ENCODE data around the gene GPR39.

GPR39 gene

GRCh38 chr2:132680544-132680943 lies 263.9 kb downstream of the GPR39 start:
- ATAC-seq (ENCODE audit: low read depth) (no peak), DNase-seq (ENCODE audit: low spot score in 2 of 2) (no peak)
- no peaks in the 10 kb centered on the region for H3K4me1 Mint-ChIP-seq
- no peak overlapping the region for H3K27ac Mint-ChIP-seq
- peaks cover 3% of the 10 kb centered on the region for H3K27me3 Mint-ChIP-seq
- no peaks in the 10 kb centered on the region for H3K36me3 Mint-ChIP-seq
- H3K4me3 Mint-ChIP-seq: no peak overlapping the region
- no peaks in the 10 kb centered on the region for H3K9me3 Mint-ChIP-seq

- ATAC-seq (ENCODE audit: low read depth) (no peak), DNase-seq (ENCODE audit: low spot score in 2 of 2) (no peak)
- no peaks in the 10 kb centered on the region for H3K9me3 Mint-ChIP-seq
- peaks cover 1% of the 10 kb centered on the region for H3K27me3 Mint-ChIP-seq
- no peaks in the 10 kb centered on the region for H3K4me1 Mint-ChIP-seq
- no peaks in the 10 kb centered on the region for H3K36me3 Mint-ChIP-seq
- no peak overlapping the region for H3K4me3 Mint-ChIP-seq
- H3K27ac Mint-ChIP-seq: no peak overlapping the region
Measured at GRCh38 chr2:132681766-132682165, 265.2 kb downstream of the GPR39 start.

- H3K27me3 Mint-ChIP-seq: peaks cover 6% of the 10 kb centered on the region
- no peak for ATAC-seq (ENCODE audit: low read depth)
- no peak overlapping the region for H3K27ac Mint-ChIP-seq
- H3K4me3 Mint-ChIP-seq: no peak overlapping the region
- H3K9me3 Mint-ChIP-seq: no peaks in the 10 kb centered on the region
- H3K4me1 Mint-ChIP-seq: no peaks in the 10 kb centered on the region
- no peaks in the 10 kb centered on the region for H3K36me3 Mint-ChIP-seq
- no peak for DNase-seq (ENCODE audit: low spot score in 2 of 2)
Measured at GRCh38 chr2:132690664-132691303, 274.2 kb downstream of the GPR39 start.

DNA sequence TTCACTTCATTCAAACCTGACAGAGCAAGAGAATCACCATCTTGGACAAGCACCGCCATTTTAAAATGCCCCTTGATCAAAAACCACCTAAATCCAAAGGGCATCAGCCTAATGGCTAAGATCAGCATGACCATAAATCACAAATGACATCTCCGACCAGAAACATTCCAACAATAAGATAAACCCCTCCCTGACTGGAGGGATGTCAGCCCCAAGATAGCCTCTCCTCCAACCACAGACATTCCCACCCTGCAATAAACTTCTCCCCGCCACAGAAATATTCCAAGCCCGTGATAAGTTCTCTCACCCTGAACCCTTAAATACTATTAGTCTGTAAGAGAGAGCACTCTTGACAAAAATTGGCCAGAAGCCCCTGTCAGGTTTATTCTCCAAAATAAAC lies 275.0 kb downstream of the GPR39 start:
- H3K4me3 Mint-ChIP-seq: no peak overlapping the region

GRCh38 chr2:132692816-132693215 lies 276.2 kb downstream of the GPR39 start:
- Mint-ChIP-seq H3K36me3 (no peaks in the 10 kb centered on the region), H3K9me3 (no peaks in the 10 kb centered on the region)
- no peak for ATAC-seq (ENCODE audit: low read depth)

More for the DNA sequence above, 275.0 kb downstream of the GPR39 start:
- H3K27ac Mint-ChIP-seq: no peak overlapping the region
- no peak for ATAC-seq (ENCODE audit: low read depth)
- H3K27me3 Mint-ChIP-seq: peaks cover 6% of the 10 kb centered on the region
- no peaks in the 10 kb centered on the region for H3K9me3 Mint-ChIP-seq
- no peak for DNase-seq (ENCODE audit: low spot score in 2 of 2)
- no peaks in the 10 kb centered on the region for H3K4me1 Mint-ChIP-seq
- H3K36me3 Mint-ChIP-seq: no peaks in the 10 kb centered on the region

More at GRCh38 chr2:132692816-132693215, 276.2 kb downstream of the GPR39 start:
- no peak overlapping the region for H3K4me3 Mint-ChIP-seq
- DNase-seq (ENCODE audit: low spot score in 2 of 2): no peak
- H3K27ac Mint-ChIP-seq: no peak overlapping the region
- no peaks in the 10 kb centered on the region for H3K4me1 Mint-ChIP-seq
- H3K27me3 Mint-ChIP-seq: peaks cover 6% of the 10 kb centered on the region

Measured in memory B cell (primary cell).